GM21717 (cell line): ENCODE measurements around the gene NR2F2.
A peak's percentile ranks its signal among the peaks of the same experiment; 100 is the strongest.

Experiments used
- ATAC-seq: cut with Tn5 transposase; IDR thresholded peaks from one replicate; pipeline ENCODE4 v1.9.1; 2021; ENCODE audit warnings: mild to moderate bottlenecking, moderate library complexity; ENCODE audit not compliant: unreplicated experiment

Gene NR2F2

DNA sequence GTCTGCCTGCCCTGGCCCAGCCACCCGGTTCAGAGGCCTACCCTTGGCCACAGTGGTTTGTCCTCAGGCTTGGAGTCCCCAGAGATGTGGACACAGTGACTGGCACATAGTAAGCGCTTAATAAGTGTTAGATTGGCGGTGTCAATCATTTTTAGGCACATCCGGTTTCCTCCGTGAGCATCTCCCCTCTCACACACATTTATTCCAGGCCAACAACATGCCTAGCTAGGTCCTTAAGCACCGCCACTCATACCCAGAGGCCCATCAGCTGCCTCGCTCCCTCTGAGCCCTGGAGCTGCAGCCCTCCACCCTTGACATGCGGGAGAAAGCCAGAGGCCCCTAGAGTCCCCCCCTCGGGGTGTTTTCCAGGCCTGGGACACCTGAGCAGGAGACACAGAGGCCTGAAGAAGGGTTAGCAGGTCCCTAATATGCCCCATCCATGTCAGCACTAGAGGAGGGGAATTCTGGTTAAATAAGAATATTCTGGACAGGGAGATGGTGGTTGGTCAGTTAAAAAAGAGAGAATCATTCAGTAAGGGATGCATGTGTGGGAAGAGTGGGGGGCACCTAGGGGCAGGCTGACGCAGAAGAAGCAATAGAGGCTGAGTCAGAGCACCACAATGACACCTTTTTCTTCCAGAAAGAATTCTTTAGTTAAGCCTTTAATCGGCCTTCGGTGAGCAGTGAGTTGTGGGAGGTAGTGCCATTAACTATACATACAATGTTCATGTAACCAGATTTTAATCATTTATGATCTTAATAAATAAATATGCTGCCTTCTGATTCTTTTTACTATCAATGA, 22.3 kb downstream of the NR2F2 start:
- no peak for ATAC-seq

DNA sequence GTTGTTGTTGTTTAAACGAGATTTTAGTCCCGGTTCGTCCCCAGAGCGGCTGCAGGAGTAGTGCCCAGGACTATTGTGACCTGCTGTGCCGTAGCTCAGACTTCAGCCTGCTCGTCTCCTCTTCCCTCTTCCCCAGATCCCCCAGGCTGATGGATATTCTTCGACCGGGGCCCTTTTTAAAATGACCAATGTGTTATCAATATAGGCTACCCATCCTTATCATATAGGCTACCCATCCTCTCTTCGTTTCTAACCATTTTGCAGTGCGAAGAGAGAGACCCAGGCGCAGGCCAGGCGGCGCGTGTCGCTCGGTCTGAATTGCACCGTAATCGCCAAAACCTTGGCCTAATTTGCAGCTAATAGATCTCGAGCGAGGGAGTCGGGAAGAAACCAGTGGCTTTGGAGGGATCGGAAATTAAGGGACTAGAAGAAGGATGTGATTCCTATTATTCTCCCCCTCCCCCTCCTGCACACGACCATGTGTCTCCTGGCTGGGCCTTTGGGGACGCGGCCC, 23.0 kb downstream of the NR2F2 start:
- ATAC-seq, result no peak

DNA sequence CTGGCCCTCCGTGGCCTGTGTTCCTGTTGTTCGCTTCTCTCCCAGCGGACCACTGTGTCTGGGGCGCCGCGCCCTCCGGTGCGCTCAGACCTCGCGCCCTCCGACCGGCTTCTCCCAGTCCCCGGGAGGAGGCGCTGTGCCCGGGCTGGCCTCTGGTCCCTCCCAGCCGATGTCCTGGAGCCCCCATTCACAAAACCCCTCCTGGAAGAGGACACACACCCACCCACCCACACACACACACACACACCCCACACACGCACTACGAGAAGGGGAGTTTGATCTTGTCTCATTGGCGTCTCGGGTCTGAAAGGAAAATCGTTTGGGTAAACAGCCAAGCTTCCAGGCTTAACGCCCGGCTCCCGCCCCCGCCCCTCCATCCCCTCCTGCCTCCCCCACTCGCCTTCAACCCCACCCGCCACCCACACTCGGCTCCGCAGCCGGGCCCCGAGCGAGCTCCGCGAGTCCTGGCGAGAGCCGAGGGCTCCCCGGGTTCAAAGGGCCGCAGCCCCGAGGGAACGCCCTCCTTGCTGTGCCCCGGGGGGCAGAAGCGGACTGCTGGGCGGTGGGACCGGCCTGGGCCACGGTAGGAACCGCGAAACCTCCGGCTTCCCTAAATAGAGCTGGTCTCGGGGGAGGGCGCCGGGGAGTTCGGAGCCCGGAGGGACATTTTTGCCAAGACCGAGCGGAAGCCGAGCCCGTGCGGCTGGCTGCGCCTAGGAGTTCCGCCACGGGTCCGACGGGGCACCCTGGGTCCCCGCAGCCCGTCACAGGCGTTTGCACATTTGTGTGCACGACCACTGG, 23.6 kb downstream of the NR2F2 start:
- ATAC-seq, result no peak

DNA sequence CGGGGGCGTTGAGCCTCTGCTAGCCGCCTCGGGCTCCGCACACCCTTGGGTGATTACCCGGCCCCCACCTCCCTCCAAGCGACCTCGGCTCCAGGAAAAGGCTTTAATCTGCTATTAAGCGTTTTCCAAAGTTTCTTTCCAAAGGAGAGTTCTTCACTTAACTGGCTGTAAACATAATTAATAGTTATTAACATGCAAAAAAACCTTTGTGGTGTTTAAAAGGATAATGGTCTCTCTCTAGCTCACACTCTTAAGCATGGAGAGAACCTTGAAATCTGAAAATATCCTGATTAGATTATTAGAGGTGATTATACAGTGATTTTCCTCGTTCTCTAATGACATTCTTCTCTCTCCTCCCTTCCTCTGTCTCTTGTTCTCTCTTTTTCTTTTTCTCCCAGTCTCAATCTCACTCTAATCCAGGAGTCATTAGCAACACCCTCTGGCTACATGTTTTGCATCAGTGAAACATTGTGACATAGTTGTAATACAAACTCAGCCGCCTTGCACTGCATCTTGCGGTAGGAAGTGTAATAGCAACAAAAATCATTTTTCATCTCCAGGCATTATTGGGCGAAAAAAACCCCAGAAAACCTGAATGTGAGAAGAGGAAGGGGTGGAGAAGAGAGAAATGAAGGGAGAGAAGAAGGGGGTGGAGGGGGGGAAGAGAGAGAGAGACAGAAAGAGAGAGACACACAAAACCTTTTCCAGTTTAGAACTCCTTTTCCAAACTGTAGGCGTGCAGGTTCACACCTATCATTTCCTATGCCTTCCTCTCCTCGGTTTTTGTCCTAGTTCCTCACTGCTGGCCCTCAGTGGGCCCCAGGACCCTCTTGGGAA, 24.4 kb downstream of the NR2F2 start:
- no peak for ATAC-seq

DNA sequence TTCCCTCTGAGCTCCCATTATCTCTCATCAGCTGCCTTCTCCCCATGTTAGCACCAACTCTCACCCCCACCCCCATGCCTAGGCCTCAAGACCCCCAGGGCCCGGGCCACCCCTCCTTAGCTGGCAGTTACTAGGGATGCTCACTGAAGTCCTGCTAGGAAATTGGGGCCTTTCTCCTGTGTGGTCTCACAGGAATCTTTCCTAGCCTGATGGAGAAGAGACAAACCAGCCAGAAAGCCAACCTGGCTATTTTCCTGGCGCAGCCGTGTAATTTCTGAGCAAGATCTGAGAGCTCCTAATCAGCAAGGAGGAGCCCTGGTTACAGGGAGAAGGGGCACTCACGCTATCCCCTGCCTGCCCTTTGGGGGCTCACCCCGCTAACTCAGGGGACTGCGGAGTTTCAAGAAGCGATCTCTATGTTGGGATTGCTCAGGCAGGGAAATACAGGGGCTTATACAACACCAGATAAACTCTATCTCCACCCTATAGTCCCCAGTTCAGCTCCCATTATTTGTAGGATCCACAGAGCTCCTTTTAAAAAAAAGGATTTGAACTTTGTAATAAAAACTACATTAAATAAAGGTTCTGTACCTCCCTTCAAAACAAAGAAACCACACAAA, 25.2 kb downstream of the NR2F2 start:
- ATAC-seq, result no peak

DNA sequence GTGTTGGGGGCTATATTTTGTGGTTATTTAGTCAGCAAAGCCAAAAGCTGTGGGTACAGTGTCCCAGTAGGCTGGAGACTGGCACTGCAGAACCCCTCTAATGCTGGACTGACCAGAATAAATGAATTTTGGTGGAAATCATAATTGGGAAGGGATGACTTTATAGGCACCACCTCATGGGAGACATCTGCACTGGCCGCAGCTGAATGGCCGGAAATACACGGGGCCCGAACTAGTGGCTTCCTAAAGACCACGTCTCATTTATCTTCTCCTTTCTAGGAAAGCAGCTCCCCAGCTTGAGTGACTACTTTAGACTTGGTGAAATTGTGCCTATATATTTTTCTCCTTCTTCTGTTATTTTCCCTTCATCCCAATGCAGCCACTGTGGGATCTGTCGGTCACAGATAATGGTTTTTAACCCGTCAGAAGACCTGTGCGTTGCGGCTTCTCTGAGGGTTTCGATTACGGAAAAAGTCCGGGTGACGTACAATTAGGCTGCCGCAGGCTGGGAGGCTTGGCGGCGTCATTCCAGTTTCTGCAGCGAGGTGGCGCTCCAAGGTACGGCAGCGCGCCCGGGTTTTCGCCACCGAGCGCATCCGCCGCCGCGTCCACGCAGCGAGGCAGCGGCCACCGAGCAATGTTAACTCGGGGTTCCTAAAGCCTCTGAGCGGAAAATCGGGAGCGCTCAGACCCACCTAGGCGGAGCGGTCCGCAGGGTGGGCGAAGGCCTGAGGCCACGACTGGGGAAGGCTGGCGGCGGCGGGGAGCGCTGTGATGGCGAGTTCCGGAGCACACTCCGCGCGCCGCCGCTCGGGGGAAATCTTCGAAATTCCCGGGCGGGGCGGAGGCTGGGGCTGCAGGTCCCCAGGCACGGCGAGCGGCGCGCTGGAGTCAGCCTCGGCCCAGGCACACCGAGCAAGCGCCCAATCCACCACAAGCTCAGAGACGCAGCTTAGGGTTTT, 26.3 kb downstream of the NR2F2 start:
- ATAC-seq, result peak; percentile 88

DNA sequence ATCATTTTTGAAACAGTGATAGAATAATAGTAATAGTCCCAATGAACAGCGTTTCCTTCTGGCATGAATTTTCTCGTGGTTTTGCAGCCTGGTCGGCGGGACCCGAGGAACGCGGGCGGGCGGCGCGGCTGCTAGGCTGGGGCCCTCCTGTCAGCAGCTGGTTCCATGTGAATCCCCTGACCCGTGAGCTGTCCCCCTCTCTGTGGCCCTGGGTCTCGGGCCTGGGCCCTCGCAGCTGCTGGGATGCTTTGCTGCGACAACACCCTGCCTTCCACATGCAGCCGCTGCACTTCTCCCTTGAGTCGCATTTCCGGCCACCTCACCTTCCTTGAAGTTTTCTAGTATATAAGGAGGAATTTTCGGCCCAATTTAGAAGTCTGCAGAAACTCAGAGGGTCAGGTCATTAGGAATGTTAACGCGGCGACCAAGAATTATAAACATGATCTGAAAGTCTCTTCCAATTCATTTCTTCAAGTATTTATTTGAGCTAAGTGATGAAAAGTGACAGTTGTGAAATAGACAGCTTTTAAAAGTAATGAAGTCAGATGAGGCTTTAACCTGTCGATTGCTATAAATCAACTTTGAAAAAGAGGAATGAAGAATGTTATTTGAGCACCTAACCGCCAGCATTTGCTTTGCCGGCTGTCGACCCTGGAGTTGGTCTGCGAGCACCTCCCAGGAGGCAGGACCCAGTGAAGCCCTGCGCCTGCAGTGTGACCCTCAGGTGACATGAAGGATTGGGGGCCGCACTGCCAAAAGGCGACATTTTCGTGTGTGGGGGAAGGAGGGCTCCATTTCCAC, 27.7 kb downstream of the NR2F2 start:
- no peak for ATAC-seq

DNA sequence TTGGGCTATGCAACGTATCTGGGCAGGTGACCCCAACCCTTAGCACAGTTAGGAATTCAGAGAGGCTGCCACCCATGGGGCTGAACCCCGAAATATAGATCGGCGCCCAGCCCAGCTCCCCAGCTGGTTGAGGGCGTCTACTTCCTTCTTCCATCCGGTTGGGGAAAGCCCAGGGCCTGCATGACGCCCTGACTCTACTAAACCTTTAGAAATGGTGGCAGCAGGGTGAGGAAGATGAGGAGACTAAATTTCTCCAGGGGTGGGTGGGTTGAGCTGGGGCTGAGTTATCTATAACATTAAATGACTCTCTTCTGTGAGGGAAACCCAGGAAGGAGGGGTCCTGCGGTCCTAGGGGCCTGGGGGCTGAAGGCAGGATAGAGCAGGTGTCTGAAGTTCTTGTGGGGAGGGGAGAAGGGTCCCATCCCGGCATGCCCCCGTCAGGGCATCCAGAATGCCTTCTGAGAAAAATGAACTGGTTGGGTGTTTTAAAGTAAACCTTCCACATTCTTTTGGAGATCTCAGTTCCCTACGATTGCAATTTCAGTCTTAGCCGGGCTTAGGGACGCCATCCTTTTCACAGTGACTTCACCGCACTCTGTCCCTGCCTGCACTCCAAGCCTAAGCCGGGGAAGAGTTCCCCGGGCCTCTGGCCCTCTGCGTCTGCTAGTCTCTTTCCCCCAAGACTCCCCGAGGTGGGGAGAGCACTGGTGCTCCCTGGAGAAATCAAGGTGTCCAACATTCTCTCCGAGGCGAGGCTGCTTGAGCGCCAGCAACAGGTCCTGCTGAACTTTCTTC, 28.5 kb downstream of the NR2F2 start:
- ATAC-seq, result no peak

DNA sequence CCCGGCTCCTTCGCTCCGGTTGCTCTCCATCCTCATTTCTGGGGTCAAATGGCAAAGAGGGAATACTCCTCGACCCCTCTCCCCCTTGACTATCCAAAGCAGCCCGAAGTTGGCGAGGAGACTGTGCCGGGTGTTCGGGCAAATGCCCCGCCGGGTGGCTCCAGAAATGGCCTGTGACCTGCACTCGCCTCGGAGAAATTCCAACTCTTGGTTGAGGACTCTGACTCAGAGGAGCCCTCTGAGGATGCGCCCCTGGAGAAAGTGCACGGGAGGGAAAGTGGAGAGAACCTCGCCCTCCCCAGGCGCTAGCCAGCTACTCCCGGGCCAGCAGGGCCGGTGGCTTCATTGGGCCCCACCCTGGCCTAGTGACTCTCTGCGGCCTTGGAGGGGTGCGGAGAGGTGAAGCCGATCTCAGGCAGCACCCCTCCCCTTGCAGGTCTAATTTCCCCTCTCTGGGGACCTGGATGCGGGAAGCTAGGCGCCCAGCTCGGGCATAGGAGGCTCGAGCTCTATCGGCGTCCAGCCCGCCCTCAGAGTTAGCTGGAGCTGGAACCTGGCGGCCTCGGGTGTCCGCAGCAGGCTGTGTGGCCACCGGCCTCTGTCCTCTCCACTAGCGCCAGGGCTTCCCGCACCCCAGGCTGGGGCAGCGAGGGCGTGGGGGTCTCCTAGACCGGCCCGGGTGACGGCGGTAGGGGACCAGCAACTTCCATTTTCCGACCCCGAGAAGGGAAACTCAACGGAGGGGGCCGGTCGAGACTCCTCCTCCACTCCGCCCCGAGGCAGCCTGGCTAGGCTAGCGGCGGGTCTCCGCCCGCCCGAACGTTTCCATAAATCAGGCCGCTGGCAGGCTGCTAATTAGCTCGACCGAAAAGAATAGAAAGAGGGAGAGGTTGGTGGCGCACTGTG, 29.4 kb downstream of the NR2F2 start:
- no peak for ATAC-seq

DNA sequence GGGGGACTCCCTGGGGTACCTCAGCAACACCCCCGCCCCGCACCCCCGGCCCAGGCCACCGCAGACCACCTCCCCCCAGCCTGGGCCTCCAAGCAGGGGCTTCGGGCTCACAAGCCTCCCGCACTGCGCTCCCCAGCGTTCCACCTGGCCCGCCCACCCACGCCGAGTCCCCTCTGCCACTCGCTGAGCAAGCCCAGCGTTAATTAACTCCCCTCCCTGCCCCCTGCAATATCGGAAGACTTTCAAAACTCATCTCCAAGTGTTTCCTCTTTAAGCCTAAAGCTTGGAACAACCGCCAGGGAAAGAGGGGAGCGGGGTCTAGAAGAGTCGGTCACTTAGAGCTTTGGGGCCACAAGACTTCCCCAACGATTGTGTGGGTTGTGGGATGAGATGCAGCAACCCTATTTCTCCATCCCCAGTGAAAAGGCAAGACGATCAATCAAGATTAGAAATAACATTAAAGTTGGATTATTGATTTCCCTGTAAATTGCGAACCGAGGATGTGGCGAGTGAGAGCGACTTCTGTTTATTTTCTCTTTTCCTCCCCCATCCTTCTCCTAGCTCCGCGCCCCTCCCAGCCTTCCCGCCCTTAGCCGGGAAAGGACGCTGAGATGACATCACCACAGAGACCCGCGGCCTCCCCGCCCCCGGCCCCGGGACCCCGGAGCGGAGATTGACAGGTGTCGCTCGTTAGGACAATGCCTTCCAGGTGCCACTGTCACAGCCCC, 30.2 kb downstream of the NR2F2 start:
- no peak for ATAC-seq

DNA sequence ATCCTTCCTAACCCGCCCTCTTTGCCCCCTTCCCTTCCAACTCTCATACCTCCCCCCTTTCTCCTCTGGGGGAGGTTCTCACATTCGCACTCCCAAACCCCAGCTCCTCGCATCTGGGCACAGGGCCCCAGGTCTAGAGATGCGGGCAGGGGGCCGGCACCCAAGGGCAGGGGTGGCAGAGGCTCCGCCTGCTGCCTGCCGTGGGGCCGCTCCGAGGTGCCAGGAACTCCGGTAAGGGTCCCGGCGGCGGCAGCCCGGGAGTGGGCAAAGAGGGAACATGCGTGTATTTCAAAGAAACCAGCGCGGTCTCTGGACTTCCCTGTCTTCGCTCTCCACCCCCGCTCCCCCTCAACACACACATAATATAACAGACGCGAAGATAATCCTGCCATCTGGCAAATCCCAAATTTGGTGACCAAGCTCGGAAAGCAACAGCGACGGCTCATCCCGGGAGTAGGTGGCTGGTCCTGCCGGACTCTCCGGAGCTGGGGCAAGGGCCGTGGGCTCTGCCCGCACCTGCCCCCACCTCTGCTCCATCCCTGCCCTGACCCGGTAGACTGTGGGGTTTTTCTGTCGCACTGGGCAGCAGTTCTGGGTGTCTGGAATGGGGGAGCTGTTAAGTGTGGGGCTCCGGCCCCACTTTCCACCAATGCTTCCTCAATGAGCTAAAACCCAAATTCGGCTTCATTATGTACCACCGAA, 31.0 kb downstream of the NR2F2 start:
- no peak for ATAC-seq

DNA sequence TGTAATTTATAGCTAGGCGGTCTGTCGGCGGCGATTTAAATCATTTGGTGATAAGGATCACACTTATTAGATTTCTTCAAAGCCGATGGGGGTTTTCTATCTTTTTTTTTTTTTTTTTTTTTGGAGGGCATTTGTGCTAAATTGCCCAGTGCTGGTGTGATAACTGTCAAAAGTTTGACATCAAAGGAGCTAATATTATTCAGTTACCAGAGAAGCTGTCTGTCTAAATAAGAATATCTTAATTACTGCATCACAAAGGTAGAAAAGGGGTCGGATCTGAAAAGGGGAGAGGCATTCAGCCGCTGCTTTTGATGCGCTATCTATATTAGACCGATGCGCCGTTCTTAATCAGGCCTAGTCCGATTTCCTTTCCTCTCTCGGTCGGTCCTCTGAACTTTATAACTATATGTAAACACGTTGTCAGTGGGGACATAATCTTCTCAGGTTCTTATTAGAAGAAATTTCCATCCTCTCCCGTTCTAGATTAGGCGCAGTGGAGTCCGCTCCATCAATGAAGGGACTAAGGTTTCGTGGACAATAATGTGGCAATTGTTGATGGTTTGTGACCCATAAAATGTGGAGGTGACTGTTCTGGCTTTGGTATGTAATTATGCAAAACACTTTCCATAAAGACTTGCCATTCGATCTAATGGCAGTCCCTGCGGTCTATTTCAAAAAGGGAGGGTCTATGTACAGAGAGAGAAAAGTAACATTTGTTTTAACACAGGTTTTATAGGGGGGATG, 31.7 kb downstream of the NR2F2 start:
- no peak for ATAC-seq

DNA sequence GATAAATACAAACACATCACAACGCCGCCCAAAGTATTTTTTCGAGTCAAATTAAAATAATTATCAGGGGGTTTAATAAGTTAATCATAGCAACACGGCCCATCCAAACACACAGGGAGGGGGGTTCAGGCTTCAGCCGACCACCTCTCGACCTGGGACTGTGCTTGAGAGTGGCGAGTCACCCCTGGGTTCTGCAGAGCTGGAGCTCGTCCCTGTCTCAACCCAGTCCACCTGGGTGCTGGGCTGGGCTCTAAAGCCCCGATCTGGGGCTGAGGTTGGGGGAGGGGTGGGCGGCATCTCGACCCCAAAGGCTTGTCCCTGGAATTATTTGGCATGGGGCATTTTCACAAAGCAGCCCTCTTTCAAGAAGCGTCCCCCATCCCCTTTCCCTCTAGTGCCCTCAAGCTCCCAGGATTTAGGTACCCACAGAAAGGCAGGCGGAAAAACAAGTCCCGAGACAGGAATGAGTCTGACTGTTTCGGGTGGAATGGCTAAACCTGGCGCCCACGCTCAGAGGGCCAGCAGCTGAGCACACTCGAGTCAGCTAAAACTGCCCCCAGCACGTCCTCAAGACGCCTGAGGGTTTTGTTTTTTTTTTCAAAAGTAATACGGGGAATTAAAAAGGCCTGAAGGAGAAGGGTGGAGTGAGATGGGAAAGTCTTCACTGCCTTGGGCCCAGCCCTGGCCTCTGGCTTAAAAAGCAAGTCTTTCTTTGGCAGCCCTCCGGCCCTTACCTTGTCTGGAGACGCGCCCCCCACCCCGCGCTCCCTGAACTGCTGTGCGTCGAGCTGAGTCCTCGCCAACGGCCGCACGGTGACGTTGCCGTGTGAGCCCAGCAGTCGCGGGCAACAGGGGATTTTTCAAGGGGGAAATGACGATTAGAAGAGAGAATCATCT, 32.5 kb downstream of the NR2F2 start:
- no peak for ATAC-seq

DNA sequence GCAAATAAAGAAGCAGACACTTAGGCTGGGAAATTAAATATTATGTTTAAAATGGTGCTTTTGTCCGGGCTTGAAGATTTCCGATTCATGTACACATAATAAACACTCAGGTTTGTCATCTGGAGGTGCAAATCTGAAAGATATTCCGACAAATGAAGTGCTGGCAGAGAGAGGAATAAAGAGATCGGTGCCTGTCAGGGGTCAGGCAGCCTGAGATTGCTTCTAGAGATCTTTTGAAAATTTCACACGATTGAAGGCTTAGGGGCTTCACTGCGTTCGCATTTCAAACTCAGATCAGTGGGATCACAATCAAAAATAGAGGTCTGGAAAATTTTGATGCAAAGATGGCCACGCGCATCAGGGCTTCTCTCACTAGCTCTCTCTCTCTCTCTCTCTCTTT, 33.2 kb downstream of the NR2F2 start:
- no peak for ATAC-seq
